ENCODE results near the gene PARVA. TPM values are rescaled to one million over a fixed set of nuclear protein-coding genes. Genes with fewer than 3 reads are reported as not detected.

The PARVA gene
- total and polyA plus RNA-seq, 2 of the 8 experiments (the other 6 are each of a cell fraction or from before 2014, with no cell fraction given): 3.1 to 13.5 TPM

DNA sequence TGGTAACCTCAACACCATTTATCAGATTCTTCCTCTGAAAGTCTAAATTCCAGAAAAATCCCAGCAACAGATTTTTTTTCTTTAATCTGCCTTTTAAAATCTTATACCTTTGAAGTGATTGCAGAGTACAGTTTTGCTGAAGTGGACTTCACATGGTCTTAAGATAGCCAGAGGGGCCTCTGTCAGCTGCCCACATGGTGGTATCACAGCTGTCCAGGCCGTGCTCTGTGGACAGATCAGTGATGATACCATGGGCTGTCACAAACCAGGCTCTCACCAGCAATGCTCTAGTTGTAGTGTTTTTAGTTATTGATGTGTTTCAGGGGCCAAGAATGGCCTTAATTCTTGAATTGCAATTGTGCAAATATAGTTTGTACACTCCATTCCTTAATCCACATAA lies 44.0 kb downstream of the PARVA start:
- H3K56ac ChIP-seq (replicated peaks; ENCODE audit: insufficient read length, low read depth, low read length): no peak overlapping the region
- no peaks in the 10 kb centered on the region for H3K79me2 ChIP-seq (ENCODE audit: control insufficient read depth in 1 of 2, insufficient read depth in 2 of 2, low read length in 2 of 2)
- DNase-seq (ENCODE audit: low read depth in 1 of 2, low spot score in 2 of 2) (no peak), FAIRE-seq (no peak)
- H3K14ac ChIP-seq (ENCODE audit: insufficient read length): no peak overlapping the region
- ChIA-PET POLR2A (ENCODE audit: partially characterized antibody) (no interaction called here), CTCF (ENCODE audit: partially characterized antibody) (interaction anchor here (0.8 kb wide), 1 partner anchor 62 kb away, joined by 3 read pairs; no protein-coding TSS in a partner anchor)
- H2AK5ac ChIP-seq (ENCODE audit: low read depth, low read length): no peak overlapping the region
- WGBS, 2 experiments (ENCODE audit: extremely low coverage in 1 of 2, insufficient coverage in 1 of 2, insufficient read length in 1 of 2, insufficient replicate concordance in 2 of 2, low coverage in 1 of 2, low lambda C conversion rate in 2 of 2, missing lambda C conversion rate in 1 of 2): 88% methylated on average over 1 of the region's 1 CpG; no CpG with 5 or more reads in 1 of the 2 experiments
- H3K23me2 ChIP-seq (ENCODE audit: low read depth, low read length): no peaks in the 10 kb centered on the region; the same call in 1 of the 2 replicates
- H3K27ac ChIP-seq (ENCODE audit: low read depth, low read length): no peak overlapping the region
- no peaks in the 10 kb centered on the region for H3K36me3 ChIP-seq (ENCODE audit: control insufficient read depth in 2 of 4, insufficient read depth in 4 of 4, low read length in 3 of 4)
- no peak overlapping the region for H3K4ac ChIP-seq (replicated peaks; ENCODE audit: insufficient read length, low read depth, low read length)
- no peak overlapping the region for H4K8ac ChIP-seq (ENCODE audit: extremely low read depth, insufficient read depth, low read length)
- H4K91ac ChIP-seq (replicated peaks; ENCODE audit: insufficient read length, low read length): no peak overlapping the region
- H3K27me3 ChIP-seq (replicated peaks in 1 of 4; ENCODE audit: control insufficient read depth in 3 of 4, extremely low read depth in 1 of 4, insufficient read depth in 3 of 4, low read length in 3 of 4): no peaks in the 10 kb centered on the region
- H3K18ac ChIP-seq (ENCODE audit: extremely low read depth, low read length): no peak overlapping the region
- H2BK120ac ChIP-seq (replicated peaks; ENCODE audit: low read depth, low read length): no peak overlapping the region
- no peak overlapping the region for H4K5ac ChIP-seq (ENCODE audit: insufficient read length, low read depth, low read length)
- no peak overlapping the region for H2AFZ ChIP-seq (ENCODE audit: low read length)
- no peaks in the 10 kb centered on the region for H4K20me1 ChIP-seq (replicated peaks in 1 of 2; ENCODE audit: control insufficient read depth in 1 of 2, insufficient read depth in 2 of 2, low read length in 2 of 2)
- H2BK12ac ChIP-seq (ENCODE audit: low read depth, low read length): no peak overlapping the region
- H2BK5ac ChIP-seq (ENCODE audit: low read depth, low read length): no peak overlapping the region
- no peak overlapping the region for H3K9ac ChIP-seq (replicated peaks in 1 of 4; ENCODE audit: extremely low read depth in 1 of 4, low read depth in 3 of 4, low read length in 3 of 4)
- no peak overlapping the region for H3K23ac ChIP-seq (ENCODE audit: insufficient read length)
- H3K4me3 ChIP-seq (ENCODE audit: extremely low read depth in 1 of 4, insufficient read depth in 2 of 4, low read depth in 3 of 4, low read length in 4 of 4): no peak overlapping the region
- no peak overlapping the region for H2BK20ac ChIP-seq (ENCODE audit: low read length)
- H3K79me1 ChIP-seq (ENCODE audit: low read depth, low read length): no peaks in the 10 kb centered on the region
- no peaks in the 10 kb centered on the region for H3K9me3 ChIP-seq (ENCODE audit: insufficient read depth in 2 of 2, low read depth in 1 of 2, low read length in 1 of 2)
- H3K4me2 ChIP-seq (ENCODE audit: insufficient read depth in 1 of 2, low read depth in 2 of 2, low read length in 2 of 2): no peak overlapping the region
- no peak overlapping the region for H2BK15ac ChIP-seq (ENCODE audit: low read length)
- H3K4me1 ChIP-seq (replicated peaks in 1 of 4; ENCODE audit: control insufficient read depth in 3 of 4, insufficient read depth in 4 of 4, low read length in 3 of 4): peaks cover 0 to 3% (median 0%) of the 10 kb centered on the region in 4 experiments; a peak in 1 of 7 replicates
- TF ChIP-seq, protein P1, sequence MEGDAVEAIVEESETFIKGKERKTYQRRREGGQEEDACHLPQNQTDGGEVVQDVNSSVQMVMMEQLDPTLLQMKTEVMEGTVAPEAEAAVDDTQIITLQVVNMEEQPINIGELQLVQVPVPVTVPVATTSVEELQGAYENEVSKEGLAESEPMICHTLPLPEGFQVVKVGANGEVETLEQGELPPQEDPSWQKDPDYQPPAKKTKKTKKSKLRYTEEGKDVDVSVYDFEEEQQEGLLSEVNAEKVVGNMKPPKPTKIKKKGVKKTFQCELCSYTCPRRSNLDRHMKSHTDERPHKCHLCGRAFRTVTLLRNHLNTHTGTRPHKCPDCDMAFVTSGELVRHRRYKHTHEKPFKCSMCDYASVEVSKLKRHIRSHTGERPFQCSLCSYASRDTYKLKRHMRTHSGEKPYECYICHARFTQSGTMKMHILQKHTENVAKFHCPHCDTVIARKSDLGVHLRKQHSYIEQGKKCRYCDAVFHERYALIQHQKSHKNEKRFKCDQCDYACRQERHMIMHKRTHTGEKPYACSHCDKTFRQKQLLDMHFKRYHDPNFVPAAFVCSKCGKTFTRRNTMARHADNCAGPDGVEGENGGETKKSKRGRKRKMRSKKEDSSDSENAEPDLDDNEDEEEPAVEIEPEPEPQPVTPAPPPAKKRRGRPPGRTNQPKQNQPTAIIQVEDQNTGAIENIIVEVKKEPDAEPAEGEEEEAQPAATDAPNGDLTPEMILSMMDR (IDR thresholded peaks at IDR 0.05; ENCODE audit: control extremely low read depth in 1 of 3, insufficient read depth in 1 of 3, low read depth in 1 of 3, low read length in 3 of 3): no peak
- TF ChIP-seq FOSL1 (IDR thresholded peaks at IDR 0.05; ENCODE audit: insufficient read depth, low read depth, low read length) (no peak), YY1 (IDR thresholded peaks at IDR 0.05; ENCODE audit: low read depth, low read length) (no peak), BCL11A (IDR thresholded peaks at IDR 0.05; ENCODE audit: low read depth in 2 of 2, low read length in 2 of 2) (no peak), SIN3A (conservative IDR thresholded peaks at IDR 0.05 in 1 of 2, IDR thresholded peaks at IDR 0.05 in 1 of 2; ENCODE audit: low read depth in 1 of 2, low read length in 2 of 2) (no peak), NRF1 (IDR thresholded peaks at IDR 0.05; ENCODE audit: low read depth, low read length) (no peak), POLR2A (IDR thresholded peaks at IDR 0.05; ENCODE audit: control extremely low read depth in 1 of 2, low read depth in 2 of 2, low read length in 2 of 2) (no peak), KDM5A (IDR thresholded peaks at IDR 0.05; ENCODE audit: low read length) (no peak), CHD2 (IDR thresholded peaks at IDR 0.05; ENCODE audit: low read length) (no peak), RXRA (IDR thresholded peaks at IDR 0.05; ENCODE audit: insufficient read depth, low read depth, low read length) (no peak), BACH1 (IDR thresholded peaks at IDR 0.05; ENCODE audit: low read length) (no peak)

Measured in H1 (cell line).